HG03175 (cell line): ENCODE data around the gene STAT3.
A peak's percentile ranks its signal among the peaks of the same experiment; 100 is the strongest.

ENCODE experiments used
- ATAC-seq: cut with Tn5 transposase; IDR thresholded peaks from one replicate; pipeline ENCODE4 v1.9.1; 2021; ENCODE audit warnings: mild to moderate bottlenecking, moderate library complexity; ENCODE audit not compliant: unreplicated experiment

Gene STAT3

GRCh38 chr17:42354956-42355843, 33.0 kb downstream of the STAT3 start:
- no peak for ATAC-seq

- ATAC-seq: no peak
Measured at GRCh38 chr17:42348104-42348503, 40.1 kb downstream of the STAT3 start.

GRCh38 chr17:42347606-42348005, 40.6 kb downstream of the STAT3 start:
- no peak for ATAC-seq

DNA sequence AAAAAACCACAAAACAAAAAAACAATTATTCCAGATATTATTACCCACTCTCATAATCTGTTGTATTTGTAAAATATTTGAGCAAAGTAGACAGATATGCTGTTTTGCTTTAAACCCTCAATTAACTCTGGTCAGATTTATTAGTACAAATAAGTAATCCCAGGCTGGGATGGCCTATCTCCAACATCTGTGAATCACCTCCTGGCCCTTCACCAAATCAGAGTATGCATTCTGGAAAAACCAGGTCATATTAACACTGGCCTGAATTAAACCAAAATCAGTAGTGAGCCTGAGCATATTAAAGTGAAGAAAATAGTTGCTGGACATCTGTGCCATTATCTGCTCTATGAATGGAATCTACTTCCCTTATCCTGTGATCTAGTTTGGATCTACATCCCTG, 41.0 kb downstream of the STAT3 start:
- ATAC-seq: no peak

GRCh38 chr17:42346481-42346880, 41.8 kb downstream of the STAT3 start:
- no peak for ATAC-seq

DNA sequence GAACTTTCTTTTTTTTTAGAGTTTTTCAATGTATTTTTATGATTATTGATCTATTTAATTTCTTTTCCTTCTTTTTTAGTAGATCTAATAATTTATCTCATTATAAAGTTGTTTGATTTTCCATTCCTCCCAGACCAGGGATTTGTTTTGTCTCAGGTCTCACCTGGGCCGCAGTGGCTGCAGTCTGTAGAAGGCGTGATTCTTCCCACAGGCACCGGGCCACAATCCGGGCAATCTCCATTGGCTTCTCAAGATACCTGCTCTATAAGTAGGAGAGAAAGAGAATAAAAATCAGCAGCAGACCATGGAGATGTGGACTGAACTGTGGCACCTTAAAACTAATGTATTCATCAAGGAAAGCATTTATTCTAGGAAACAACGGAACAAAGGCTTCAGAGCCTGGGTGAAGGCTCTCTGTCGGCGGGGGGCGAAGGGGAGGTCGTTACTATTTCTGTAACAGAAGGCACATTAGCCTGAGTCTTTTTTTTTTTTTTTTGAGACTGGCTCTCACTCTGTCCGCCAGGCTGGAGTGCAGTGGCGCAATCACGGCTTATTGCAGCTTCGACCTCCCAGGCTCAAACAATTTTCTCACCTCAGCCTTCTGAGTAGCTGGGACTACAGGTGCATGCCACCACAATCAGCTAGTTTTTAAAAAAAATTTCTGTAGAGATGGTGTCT, 42.7 kb downstream of the STAT3 start:
- no peak for ATAC-seq

DNA sequence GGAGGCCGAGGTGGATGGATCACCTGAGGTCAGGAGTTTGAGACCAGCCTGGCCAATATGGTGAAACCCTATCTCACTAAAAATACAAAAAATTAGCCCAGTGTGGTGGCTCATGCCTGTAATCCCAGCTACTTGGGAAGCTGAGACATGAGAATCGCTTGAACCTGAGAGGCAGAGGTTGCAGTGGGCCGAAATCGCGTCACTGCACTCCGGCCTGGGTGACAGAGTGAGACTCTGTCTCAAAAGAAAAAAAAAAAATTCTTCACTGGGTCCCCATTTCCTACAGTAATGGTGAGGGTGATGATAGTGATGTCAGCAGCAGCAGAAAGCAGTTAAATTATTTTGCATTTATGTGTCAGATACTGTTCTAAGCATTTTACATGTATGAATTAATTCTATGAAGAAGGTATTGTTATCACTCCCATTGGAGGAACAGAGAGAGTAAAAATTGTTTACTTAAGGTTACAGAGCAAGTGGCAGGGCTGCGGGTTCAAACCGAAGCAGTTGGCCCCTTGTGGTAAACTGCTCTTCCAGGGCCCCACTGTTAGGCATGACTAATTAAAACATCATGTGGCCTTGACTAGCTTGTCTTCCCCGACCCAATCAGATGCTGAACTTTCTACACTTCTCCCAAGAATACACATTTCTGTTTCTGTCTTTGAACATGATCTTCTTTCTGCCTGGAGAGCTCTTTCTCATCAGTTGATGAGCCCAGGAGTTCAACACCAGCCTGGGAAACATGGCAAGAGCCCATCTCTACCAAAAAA, 45.8 kb downstream of the STAT3 start:
- no peak for ATAC-seq

DNA sequence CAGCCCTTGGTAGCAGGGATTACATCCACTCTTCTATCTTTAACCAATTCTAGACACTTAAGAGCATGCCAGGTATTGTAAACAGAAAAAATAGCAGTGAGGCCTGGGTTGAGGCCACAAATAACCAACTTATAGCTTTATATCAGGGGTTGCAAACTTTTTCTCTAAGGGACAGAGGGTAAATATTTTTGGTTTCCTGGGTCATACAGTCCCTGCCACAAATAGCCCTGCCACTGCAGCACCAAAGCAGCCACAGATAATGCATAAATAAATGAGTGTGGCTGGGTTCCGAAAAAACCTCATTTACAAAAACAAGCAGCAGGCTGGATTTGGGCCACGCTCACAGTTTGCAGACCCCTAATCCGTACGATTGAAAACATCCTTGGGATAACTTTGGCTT, 46.7 kb downstream of the STAT3 start:
- no peak for ATAC-seq

GRCh38 chr17:42340691-42341127, 47.5 kb downstream of the STAT3 start:
- ATAC-seq: no peak

DNA sequence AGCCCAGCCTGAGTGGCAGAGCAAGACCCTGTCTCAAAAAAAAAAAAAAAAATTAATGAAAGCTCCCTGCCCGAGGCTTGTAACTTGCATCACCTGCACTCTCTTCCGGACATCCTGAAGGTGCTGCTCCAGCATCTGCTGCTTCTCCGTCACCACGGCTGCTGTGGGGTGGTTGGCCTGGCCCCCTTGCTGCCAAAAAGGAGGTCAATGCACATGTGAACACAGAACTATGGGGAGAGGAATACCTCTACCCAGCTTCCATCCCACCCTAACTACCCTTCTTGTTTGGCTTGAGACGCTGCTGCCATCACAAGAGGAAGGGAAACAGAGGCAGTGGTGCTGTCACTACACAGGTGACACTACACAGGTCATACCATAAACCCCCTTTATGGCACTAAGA, 49.0 kb downstream of the STAT3 start:
- ATAC-seq: no peak

GRCh38 chr17:42338427-42338985, 49.7 kb downstream of the STAT3 start:
- no peak for ATAC-seq

DNA sequence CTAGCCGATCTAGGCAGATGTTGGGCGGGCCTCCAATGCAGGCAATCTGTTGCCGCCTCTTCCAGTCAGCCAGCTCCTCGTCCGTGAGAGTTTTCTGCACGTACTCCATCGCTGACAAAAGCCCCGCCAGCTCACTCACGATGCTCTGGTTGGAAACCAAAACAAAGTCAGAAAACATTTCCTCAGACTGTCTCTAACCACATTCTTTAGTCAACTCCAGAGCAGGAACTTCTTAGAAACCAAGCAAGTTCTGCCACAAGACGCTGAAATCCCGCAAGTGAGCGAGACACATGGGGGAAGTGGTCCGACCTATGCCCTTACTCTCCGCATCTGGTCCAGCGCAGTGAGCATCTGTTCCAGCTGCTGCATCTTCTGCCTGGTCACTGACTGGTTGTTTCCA, 50.8 kb downstream of the STAT3 start:
- peak; percentile 43 for ATAC-seq

DNA sequence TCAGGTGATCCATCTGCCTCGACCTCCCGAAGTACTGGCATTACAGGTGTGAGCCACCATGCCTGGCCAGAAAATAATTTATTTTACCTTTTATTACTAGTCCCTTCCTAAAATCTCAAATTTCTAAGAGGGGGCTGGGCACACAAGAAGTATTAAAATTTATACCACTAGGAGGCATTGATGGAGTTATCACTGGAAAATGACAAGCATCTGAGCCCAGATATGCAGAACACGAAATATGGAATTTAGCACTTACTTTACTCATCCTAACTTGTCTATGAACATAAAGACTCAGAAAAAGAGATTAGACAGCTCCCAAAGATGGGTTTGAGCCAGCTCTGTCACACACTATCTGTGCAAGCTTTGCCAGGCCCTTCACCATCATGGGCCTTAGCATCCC, 53.6 kb downstream of the STAT3 start:
- ATAC-seq: no peak

GRCh38 chr17:42333053-42333452, 55.2 kb downstream of the STAT3 start:
- ATAC-seq: no peak

DNA sequence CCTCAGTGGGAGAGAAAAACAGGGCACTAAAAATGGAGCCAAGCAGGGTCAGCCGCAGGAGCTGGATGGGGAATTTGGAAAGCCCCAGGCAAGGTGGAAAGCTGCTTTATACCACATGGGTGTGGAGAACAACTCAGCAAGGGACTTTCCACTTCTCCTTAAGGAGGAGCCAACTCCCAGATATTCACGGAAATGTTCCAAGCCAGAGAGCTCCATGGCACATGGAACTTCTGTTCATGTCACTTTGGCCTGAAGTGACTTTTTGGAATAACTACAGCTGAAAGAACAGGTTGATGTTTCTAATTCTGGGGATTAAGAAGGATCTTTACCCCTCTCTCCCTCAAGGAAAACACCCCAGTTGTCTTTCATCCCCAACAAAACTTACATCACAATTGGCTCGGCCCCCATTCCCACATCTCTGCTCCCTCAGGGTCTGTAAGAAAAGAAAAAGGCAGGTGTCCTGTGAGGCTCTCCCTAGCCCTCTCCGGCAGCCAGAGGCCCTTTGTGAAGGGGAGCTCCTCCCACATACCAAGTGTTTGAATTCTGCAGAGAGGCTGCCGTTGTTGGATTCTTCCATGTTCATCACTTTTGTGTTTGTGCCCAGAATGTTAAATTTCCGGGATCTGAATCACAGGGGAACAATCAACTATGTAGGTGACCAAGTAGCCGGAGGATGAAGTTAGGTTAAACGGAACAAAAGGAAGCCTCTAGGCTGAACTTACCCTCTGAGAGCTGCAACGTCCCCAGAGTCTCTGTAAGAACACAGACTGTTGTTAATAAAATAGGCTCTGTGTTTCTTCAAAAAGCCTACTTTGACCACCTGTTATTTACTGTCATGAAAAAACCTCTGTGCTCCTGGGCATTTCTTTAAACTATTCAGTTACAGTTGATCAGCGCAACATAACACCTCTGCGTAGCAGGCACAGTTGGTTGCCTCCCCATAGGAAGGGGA, 58.9 kb downstream of the STAT3 start:
- ATAC-seq: no peak

- no peak for ATAC-seq
Measured at GRCh38 chr17:42325026-42325425, 63.2 kb downstream of the STAT3 start.

- no peak for ATAC-seq
Measured at GRCh38 chr17:42323268-42323773, 64.9 kb downstream of the STAT3 start.

DNA sequence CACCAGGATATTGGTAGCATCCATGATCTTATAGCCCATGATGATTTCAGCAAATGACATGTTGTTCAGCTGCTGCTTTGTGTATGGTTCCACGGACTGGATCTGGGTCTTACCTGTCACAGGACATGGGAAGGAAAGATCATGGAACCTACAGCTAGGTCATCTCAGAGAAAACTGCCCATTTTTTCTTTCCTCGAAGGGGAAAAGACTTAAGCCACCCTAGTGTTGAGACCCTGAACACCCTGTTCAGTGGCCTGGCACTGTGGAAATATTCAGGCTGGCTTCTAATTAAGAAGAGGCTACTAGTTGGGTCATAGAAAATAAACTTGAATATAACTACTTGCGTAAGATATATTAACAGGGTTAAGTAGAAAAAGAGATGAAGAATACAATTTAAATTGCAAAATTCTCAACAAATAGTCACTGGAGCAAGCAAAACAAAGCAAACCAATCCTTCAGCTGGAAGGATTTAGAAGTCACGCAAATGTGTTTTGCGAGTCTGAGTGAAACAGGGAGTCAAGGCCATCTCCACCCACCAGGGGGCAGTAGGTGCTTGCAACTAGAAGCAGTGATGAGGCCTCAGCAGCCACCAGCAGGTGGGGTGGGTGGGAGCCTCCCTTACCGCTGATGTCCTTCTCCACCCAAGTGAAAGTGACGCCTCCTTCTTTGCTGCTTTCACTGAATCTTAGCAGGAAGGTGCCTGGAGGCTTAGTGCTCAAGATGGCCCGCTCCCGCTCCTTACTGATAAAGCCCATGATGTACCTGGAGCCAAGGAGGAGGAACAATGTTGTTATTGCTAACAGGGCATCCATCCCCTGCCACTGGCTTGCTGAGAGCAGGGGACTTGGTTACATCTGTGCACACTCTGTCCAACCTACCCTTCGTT, 65.6 kb downstream of the STAT3 start:
- peak; percentile 76 for ATAC-seq

GRCh38 chr17:42321555-42321954, 66.7 kb downstream of the STAT3 start:
- no peak for ATAC-seq
